Measurements from ENCODE around the gene TOP3B. TPM values are rescaled to one million over a fixed set of nuclear protein-coding genes. Genes with fewer than 3 reads are reported as not detected.

Gene TOP3B
- total and polyA plus RNA-seq, 9 of the 15 experiments (the other 6 are each of a cell fraction or from before 2014, with no cell fraction given) = 3.0 to 188 (median 112) TPM

- TF ChIP-seq PHF21A (IDR thresholded peaks at IDR 0.05; ENCODE audit: borderline replicate concordance, low read depth) (no peak), ZFP1 (CRISPR knock-in tag; IDR thresholded peaks at IDR 0.05) (no peak), ZNF282 (CRISPR knock-in tag; IDR thresholded peaks at IDR 0.05) (0 out of 2 replicates have a peak, but pooled peaks have one; percentile 78), IFI16 (CRISPR knock-in tag; IDR thresholded peaks at IDR 0.05) (no peak), U2AF2 (optimal IDR thresholded peaks at IDR 0.05; ENCODE audit: low read depth, low read length) (no peak), PATZ1 (CRISPR knock-in tag; IDR thresholded peaks at IDR 0.05; ENCODE audit: borderline replicate concordance) (no peak), TBL1XR1 (IDR thresholded peaks at IDR 0.05; ENCODE audit: low read length in 2 of 2) (no peak), ZNF785 (CRISPR knock-in tag; IDR thresholded peaks at IDR 0.05) (no peak), ZSCAN32 (CRISPR knock-in tag; IDR thresholded peaks at IDR 0.05) (no peak), CEBPB (tag; IDR thresholded peaks at IDR 0.05) (no peak), MAFG (tag; conservative IDR thresholded peaks at IDR 0.05) (no peak), ARHGAP35 (IDR thresholded peaks at IDR 0.05; ENCODE audit: partially characterized antibody) (no peak), KAT2B (IDR thresholded peaks at IDR 0.05; ENCODE audit: low read depth, low read length) (no peak), CBFB (CRISPR knock-in tag; IDR thresholded peaks at IDR 0.05) (no peak; the same call in none of the 2 replicates), SP1 (CRISPR knock-in tag; IDR thresholded peaks at IDR 0.05) (no peak), ZNF79 (CRISPR knock-in tag; IDR thresholded peaks at IDR 0.05; ENCODE audit: low read depth) (no peak), ATF4 (CRISPR knock-in tag; IDR thresholded peaks at IDR 0.05) (no peak), CHD1 (IDR thresholded peaks at IDR 0.05; ENCODE audit: low read length) (peak; percentile 44), TSHZ1 (CRISPR knock-in tag; IDR thresholded peaks at IDR 0.05) (no peak), EZH2 (IDR thresholded peaks at IDR 0.05; ENCODE audit: borderline replicate concordance, low read depth, low read length) (no peak), RFX7 (CRISPR knock-in tag; IDR thresholded peaks at IDR 0.05) (no peak), IRF9 (tag; IDR thresholded peaks at IDR 0.05) (no peak)
These were observed 22.1 kb downstream of the TOP3B start (continued) for GRCh38 chr22:21960200-21961126.
